Stimulated activated CD8-positive, alpha-beta memory T cell treated with anti-CD3 and anti-CD28 coated beads, Interleukin-2, amount 100 ng/mL, for 48 hours (primary cell): Measurements from ENCODE around the gene COL8A1.
"Not testable (repeated sequence)": the region's sequence is repeated elsewhere in the genome, so short reads cannot be mapped to it uniquely, and the experiment has no call there.

Experiments used
- DNase-seq, 2 donors: peaks; one replicate each; pipeline ENCODE4 v3.0.0-alpha.2; 2020; ENCODE audit warnings: low read depth in 2 of 2

COL8A1 gene

DNA sequence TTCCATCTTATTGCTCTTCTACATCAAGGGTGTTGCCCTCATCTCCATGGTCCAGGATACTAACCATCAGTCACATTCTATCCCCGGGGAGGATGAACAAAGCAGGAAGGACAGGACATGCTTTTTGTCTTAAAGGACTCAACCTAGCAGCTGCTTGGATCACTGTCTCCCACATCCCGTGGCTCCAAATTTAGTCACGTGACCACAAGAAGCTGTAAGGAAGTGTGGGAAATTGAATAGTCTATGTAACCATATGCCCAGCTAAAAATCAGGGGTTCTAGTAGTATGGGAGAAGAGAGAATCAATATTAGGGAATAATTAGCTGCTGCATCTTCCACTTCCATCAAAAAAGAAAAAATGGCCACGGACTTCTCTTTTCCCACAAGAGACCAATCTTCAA, 161.0 kb downstream of the COL8A1 start:
- no peak for DNase-seq

DNA sequence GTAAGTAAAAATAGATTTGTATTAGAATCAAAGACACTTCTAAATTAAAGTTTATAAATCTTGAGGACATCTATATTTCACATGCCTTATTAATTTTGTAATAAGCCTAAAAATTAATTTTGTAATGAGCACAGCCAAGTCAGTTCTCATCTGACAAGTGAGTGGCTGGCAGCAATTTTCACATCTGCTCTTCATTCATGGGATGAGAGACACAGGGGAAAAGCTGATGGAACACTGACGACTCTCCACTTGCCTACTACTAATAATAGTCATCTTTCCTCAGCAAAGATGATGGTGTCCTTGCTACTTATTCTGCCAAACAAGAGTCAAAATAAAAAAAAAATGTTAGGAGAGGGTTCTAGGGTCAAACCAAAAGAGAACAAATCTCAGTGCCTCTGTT, 164.9 kb downstream of the COL8A1 start:
- no peak for DNase-seq

DNA sequence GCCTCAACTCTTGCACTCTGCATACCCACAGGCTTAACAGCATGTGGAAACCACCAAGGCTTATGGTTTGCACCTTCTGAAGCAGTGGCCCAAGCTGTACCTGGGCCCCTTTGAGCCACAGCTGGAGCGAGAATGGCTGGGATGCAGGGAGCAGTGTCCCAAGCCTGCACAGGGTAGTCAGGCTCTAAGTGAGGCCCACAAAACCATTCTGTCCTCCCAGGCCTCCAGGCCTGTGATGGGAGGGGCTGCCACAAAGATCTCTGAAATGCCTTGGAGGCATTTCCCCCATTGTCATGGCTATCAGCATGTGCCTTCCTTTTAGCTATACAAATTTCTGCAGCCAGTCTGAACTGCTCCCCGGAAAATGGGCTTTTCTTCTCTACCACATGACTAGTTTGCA, 166.8 kb downstream of the COL8A1 start:
- DNase-seq: no peak

- DNase-seq: no peak
Measured at GRCh38 chr3:99808163-99808794, 169.9 kb downstream of the COL8A1 start.

DNA sequence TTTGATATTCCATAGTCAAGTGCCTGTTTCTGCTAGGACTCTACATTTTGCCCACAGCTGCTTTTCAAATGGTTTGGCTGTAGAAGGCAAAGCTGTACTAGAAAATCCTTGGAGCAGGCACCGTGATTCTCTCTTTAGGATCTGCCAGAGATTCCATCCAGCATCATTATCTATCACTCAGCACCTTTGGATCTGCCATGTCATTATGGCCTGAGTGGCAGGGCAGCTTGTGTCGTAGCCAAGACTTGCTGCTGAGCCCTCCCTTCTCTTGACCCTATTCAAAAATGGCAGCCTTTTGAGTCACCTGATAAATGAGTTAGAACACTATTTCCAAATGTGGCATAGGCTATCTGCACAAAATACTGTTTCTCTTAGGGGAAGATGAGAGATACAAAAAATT, 171.2 kb downstream of the COL8A1 start:
- DNase-seq: no peak

DNA sequence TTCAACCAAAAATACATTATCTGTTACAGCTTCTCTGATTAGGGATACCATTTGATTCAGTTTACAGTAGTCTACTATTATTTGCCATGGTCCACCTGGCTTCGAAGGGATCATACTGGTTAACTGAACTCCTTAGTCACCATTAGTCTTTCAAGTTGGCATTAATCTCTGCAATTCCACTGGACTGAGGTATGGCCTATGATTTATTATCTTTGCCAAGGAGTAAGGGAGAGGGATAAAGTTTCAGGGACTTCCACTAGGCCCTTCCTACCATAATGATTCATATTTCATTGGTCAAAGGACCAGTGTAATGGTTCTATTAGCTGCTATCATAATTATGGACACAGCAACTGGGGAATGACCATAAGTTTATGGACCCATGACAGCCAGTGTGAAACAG, 172.0 kb downstream of the COL8A1 start:
- DNase-seq: no peak

DNA sequence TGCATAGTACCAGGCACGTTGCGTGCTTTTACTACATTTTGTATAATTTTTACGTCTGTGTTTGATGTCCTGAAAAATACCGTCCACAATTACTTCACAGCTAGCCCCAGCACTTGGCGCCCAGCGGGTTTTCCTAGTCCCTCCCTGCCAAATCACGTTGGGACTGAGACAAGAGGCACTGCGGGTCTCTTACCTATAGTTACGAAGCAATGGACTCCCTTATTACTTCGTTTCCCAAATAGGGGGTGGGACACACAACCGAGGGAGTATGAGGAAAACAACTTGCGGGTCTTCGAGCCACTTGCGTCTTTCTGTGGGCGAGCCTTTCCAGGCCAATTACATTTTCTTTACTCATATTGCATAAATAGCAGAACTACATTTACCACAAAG, 178.6 kb downstream of the COL8A1 start:
- DNase-seq: no peak

DNA sequence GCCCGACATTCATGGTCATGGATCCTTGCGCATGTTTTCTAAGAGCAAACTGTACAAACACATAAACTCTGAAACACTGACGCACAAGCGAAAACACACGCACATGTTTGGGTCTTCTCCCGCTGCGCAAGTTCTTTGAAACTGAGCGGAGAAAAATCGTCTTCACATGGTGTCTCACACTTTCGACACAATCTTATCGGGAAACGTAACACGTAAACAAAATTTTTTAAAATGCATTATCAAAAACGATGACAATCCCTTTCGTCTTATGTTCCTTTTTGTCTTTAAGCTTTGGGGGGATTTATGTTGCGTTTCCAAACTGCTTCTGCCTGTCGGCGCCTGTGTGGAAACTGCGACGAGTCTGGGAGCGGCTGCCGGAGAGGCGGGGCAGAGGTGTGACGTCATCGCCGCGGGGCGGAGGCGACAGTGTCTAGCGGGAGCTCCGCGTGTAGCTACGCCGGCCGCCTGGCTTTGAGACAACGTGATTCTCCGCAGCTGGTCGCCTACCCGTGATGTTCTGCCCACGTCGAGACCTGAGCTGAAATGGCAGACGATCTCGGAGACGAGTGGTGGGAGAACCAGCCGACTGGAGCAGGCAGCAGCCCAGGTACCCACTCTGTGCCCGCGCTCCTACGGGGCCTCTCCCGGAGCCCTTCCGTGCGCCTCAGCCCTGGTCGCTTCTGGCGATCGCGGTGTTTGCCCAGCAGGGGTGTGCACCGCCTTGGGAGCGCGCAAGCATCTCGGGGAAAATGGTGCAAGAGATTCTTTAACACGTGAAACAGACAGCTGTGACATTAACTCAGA, 179.2 kb downstream of the COL8A1 start, which contains the start of gene CMSS1:
Gene CMSS1, plus strand, starts transcription at position 426 of the 804 bp plus-strand sequence.
- peak; percentile 94 to 95 for DNase-seq

- DNase-seq: no peak
Measured at GRCh38 chr3:99818818-99819217, 180.4 kb downstream of the COL8A1 start.

DNA sequence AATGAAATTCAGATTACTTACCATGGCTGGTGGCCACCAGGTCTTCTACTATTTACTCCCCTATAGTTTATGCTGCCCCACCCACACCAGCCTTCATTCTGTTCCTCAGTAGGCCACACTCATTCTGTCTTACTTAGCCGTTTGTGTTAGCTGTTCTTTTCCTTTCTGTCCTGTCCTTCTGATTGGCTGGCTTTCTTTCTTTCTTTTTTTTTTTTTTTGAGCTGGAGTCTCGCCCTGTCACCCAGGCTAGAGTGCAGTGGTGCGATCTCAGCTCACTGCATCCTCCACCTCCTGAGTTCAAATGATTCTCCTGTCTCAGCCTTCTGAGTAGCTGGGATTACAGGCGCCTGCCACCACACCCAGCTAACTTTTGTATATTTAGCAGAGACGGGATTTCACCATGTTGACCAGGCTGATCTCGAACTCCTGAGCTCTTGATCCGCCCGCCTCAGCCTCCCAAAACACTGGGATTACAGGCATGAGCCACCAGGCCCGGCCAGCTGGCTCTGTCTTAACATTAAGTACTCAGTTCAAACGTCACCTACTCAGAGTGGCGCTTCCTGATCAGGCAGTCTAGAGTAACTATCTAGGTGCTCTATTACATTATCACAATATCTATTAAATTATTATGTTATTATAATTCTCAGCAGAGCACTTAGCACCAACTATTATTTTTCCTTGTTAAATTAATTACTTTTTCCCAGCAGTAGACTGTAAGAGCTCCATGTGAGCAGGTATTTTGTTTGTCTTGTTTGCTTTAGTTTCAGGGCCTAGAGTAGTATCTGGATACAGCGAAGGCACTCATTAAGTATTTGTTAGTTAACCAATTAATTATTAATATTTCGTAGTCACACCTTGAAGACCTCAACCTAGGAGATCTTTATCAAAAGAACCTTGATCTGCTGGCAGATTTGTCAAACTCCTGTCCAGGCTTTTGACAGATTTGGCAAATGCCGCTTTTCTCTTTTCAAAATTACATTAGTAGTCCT, 185.6 kb downstream of the COL8A1 start:
- no peak for DNase-seq

DNA sequence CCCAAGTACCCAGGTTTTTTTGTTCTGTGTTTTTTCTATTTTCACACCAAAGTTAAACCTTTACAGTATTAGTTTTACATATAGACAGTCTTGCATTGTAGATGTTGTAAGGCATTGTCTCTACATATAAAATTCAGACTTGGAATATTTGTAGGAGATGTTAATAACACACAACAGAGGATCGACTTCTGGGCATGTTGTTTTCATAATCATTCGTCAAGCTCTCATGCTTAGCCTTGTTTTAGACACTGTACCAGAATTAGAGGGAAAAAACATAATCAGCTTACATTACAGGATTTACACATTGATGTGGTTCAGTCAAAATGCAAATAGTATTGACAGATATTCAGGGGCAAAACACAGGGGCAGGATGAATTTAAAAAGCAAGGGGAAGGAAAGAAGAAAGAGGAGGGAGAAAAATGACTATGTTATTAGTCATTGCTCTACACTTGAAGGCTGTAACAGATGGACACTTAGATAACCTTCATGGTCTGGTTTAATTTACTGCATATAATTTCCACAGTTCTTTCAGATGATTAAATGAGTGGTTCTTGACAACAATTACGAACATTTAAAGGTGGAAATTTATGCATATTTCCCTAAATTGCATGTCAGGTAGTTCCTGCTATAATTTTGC, 186.7 kb downstream of the COL8A1 start:
- no peak for DNase-seq

DNA sequence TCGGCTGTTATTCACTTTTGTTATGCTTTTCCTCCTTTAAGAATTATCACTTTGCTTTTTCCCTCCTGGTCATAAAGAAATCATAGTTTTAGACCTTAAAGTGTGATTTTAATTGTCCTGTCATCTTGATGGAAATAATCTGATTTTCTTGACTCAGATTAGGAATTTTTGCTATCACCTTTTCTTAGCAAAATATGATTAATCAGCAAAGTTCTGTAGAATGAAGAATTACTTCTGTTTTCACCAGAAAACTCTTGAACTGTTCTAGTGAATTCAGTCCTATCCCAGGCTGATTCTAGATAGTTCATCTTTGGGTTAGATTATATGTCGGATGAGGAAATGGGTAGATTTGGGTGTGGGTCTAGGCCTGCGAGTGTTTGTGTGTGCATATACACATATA, 191.4 kb downstream of the COL8A1 start:
- no peak for DNase-seq

- DNase-seq: no peak
Measured at GRCh38 chr3:99833617-99834205, 195.3 kb downstream of the COL8A1 start.

GRCh38 chr3:99834211-99834957, 196.0 kb downstream of the COL8A1 start:
- no peak for DNase-seq

DNA sequence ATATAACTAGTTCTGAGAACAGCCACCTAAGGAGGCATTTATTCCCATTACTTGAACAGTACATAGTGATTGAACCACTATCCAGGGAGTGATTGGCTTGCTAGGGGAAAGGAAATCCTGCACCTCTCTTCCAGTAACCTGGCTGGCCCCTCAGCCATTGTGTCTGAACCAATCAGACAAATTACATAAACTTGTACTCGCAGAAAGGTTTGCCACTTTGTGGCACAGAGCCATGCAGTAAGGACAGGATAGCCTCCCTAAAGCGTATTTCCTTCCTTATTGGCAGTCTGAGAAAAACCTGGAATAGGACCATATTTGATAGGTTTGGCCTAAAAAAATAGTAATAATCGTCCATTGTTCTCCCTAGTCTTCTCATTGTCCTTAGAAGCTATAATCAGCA, 198.3 kb downstream of the COL8A1 start:
- no peak for DNase-seq

- DNase-seq: no peak
Measured at GRCh38 chr3:99837715-99838114, 199.3 kb downstream of the COL8A1 start.

DNA sequence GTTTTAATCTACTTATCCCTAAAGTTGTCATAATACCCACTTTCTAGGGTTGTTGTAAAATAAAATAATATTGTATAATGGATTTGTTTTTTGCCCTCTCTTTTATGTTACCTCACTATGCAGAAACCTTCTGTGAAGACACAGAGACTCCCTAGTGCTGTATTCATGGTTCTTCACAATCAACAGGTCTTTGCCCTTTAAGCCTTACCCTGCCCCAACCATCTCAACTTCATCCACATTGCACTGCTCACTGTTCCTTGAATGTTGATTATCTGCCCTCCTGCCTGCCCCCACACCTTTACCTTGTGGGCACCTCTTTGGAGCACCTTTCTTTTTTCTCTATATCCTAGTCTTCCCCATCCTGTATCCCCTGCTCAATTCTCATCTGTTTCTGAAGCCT, 200.4 kb downstream of the COL8A1 start:
- DNase-seq: no peak

GRCh38 chr3:99839613-99840012, 201.2 kb downstream of the COL8A1 start:
- DNase-seq: no peak

DNA sequence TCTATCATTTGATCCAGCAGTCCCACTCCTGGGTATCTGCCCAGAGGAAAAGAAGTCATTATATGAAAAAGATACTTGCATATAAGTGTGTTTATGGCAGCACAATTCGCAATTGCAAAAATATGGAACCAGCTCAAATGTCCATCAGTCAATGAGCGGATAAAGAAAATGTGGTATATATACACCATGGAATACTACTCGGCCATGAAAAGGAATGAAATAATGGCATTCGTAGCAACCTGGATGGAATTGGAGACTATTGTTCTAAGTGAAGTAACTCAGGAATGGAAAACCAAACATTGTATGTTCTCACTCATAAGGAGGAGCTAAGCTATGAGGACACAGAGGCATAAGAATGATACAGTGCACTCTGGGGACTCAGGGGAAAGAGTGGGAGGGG, 203.6 kb downstream of the COL8A1 start:
- DNase-seq: not testable (repeated sequence)

- DNase-seq: no peak
Measured at GRCh38 chr3:99842826-99843589, 204.6 kb downstream of the COL8A1 start.
